Cardiac muscle cell (in vitro differentiated cells and primary cell): ENCODE data around the gene SLC18A3. TPM values are rescaled to one million over a fixed set of nuclear protein-coding genes. Genes with fewer than 3 reads are reported as not detected.

Experiments used
- DNase-seq, 2 donors: peaks; one replicate each; pipeline versions ENCODE4 v3.0.0 to v3.0.0-alpha.2; 2010 to 2017; ENCODE audit warnings: low read depth in 1 of 2, low spot score in 1 of 2
- H3K27ac ChIP-seq: fragments of 200-600 bp; sonication (generic); 2 replicates; pipeline ENCODE4 v1.5.1; 2016
- H3K27me3 ChIP-seq: fragments of 200-600 bp; sonication (generic); 2 replicates; pipeline ENCODE4 v1.6.0; 2016; ENCODE audit warnings: control low read depth
- H3K36me3 ChIP-seq: fragments of 200-600 bp; sonication (generic); 2 replicates; pipeline ENCODE4 v1.5.1; 2016; ENCODE audit warnings: control low read depth
- H3K4me1 ChIP-seq: fragments of 200-600 bp; sonication (generic); 2 replicates; pipeline ENCODE4 v1.8.1; 2017; ENCODE audit warnings: low read depth, mild to moderate bottlenecking, mixed run types
- H3K4me3 ChIP-seq: fragments of 200-600 bp; sonication (generic); 2 replicates; pipeline ENCODE4 v1.5.1; 2016; ENCODE audit warnings: mild to moderate bottlenecking
- H3K9me3 ChIP-seq: fragments of 200-600 bp; sonication (generic); 2 replicates; pipeline ENCODE4 v1.5.1; 2017; ENCODE audit warnings: low read depth, mild to moderate bottlenecking, control low read depth
- polyA plus RNA-seq: library from polyadenylated mRNA; unstranded; fragments of >200 nt; fragmentation: Nextera tagmentation; extraction: Ambion mirVana; gene quantifications from 2 replicates; pipeline ENCODE4 v1.2.1, GENCODE V29; 2016
- total RNA-seq: library from RNA; depleted of rRNA; stranded (reverse); fragments of >200 nt; gene quantifications from 2 replicates; pipeline ENCODE4 v1.2.3, GENCODE V29; 2016
- TF ChIP-seq, protein P1 (sequence below): IDR thresholded peaks from 2 replicates; pipeline ENCODE4 v1.5.1; 2012; ENCODE audit warnings: low read depth, mild to moderate bottlenecking, low read length

Gene SLC18A3
- total and polyA plus RNA-seq, 2 experiments from 2014 or later = not detected

- Histone ChIP-seq H3K27ac (no peak overlapping the region), H3K27me3 (peaks cover 8% of the 10 kb centered on the region), H3K4me3 (no peak overlapping the region), H3K9me3 (no peaks in the 10 kb centered on the region), H3K36me3 (no peaks in the 10 kb centered on the region), H3K4me1 (no peaks in the 10 kb centered on the region)
- DNase-seq = no peak
- TF ChIP-seq, protein P1, sequence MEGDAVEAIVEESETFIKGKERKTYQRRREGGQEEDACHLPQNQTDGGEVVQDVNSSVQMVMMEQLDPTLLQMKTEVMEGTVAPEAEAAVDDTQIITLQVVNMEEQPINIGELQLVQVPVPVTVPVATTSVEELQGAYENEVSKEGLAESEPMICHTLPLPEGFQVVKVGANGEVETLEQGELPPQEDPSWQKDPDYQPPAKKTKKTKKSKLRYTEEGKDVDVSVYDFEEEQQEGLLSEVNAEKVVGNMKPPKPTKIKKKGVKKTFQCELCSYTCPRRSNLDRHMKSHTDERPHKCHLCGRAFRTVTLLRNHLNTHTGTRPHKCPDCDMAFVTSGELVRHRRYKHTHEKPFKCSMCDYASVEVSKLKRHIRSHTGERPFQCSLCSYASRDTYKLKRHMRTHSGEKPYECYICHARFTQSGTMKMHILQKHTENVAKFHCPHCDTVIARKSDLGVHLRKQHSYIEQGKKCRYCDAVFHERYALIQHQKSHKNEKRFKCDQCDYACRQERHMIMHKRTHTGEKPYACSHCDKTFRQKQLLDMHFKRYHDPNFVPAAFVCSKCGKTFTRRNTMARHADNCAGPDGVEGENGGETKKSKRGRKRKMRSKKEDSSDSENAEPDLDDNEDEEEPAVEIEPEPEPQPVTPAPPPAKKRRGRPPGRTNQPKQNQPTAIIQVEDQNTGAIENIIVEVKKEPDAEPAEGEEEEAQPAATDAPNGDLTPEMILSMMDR = no peak
These were observed 16.6 kb upstream of the SLC18A3 start for GRCh38 chr10:49593564-49593875.

DNA sequence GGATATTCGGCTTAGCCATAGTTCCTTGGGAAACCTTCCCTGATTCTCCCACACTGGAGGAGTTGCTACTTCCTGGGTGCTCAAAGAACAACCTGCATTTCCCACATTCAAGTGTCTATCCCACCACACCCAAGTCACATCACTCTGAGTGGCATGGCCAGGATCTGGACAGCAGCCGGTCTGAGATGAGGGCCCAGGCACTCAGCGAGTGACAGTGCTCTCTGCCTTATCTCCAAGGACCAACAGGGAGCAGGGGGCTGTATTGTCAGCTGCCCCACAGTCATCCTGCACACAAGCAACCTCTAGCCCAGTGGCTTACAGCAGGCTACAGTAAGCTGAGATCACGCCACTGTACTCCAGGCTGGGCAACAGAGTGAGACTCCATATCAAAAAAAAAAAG, 16.1 kb upstream of the SLC18A3 start:
- Histone ChIP-seq H3K4me1 (no peaks in the 10 kb centered on the region), H3K27ac (no peak overlapping the region), H3K4me3 (no peak overlapping the region), H3K9me3 (no peaks in the 10 kb centered on the region), H3K36me3 (no peaks in the 10 kb centered on the region), H3K27me3 (peaks cover 8% of the 10 kb centered on the region)
- DNase-seq = no peak
- TF ChIP-seq, protein P1 = no peak

DNA sequence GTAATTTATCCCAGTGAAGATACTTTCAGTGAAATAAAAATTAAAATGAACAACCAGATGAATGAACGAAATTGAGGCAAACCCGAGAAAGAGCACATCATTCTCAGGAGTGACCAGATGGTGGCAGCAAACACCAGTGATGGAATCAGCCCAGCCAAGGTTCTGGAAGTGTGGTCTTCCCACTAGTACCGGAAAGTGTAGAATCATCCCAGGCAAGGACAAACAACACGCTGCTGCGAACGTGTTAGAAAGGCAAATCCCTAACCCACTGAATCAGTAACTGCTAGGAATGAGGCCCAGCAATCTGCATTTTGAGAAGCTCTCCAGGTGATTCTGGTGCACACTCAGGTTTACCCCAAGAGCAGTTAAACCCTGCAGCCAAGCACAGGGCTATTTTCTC, 15.5 kb upstream of the SLC18A3 start:
- Histone ChIP-seq H3K36me3 (no peaks in the 10 kb centered on the region), H3K27ac (no peak overlapping the region), H3K9me3 (no peaks in the 10 kb centered on the region), H3K4me1 (no peaks in the 10 kb centered on the region), H3K27me3 (peaks cover 8% of the 10 kb centered on the region), H3K4me3 (no peak overlapping the region)
- TF ChIP-seq, protein P1 = peak; percentile 82
- DNase-seq = peak; percentile 74 to 82

- TF ChIP-seq, protein P1 = no peak
- no peak overlapping the region for H3K4me3 ChIP-seq
- no peaks in the 10 kb centered on the region for H3K9me3 ChIP-seq
- no peak overlapping the region for H3K27ac ChIP-seq
- H3K27me3 ChIP-seq = peaks cover 12% of the 10 kb centered on the region
- DNase-seq = no peak
- H3K36me3 ChIP-seq = no peaks in the 10 kb centered on the region
- H3K4me1 ChIP-seq = no peaks in the 10 kb centered on the region
These were observed 15.0 kb upstream of the SLC18A3 start for GRCh38 chr10:49595003-49595712.

- no peak overlapping the region for H3K27ac ChIP-seq
- H3K9me3 ChIP-seq = no peaks in the 10 kb centered on the region
- H3K27me3 ChIP-seq = peaks cover 13% of the 10 kb centered on the region
- TF ChIP-seq, protein P1 = no peak
- DNase-seq = no peak
- H3K36me3 ChIP-seq = no peaks in the 10 kb centered on the region
- no peak overlapping the region for H3K4me3 ChIP-seq
- H3K4me1 ChIP-seq = no peaks in the 10 kb centered on the region
These were observed 14.2 kb upstream of the SLC18A3 start for GRCh38 chr10:49595713-49596492.
